Right renal pelvis (tissue), 4 donors: ENCODE measurements around the gene CEP131. TPM values are rescaled to one million over a fixed set of nuclear protein-coding genes. Genes with fewer than 3 reads are reported as not detected.

ENCODE experiments used
- DNase-seq, 4 donors: peaks; one replicate each; pipeline ENCODE4 v3.0.0-alpha.2; 2013; ENCODE audit warnings: low read depth in 4 of 4, low spot score in 3 of 4, missing footprints in 1 of 4
- polyA plus RNA-seq, 4 donors: library from polyadenylated mRNA; unstranded; fragments of 120-200 nt; gene quantifications; one replicate each; pipeline ENCODE4 v1.2.1, GENCODE V29; 2013; ENCODE audit not compliant: insufficient read length in 4 of 4

CEP131 gene
- polyA plus RNA-seq, 4 donors, result 13.6 to 24.1 (median 14.6) TPM

DNA sequence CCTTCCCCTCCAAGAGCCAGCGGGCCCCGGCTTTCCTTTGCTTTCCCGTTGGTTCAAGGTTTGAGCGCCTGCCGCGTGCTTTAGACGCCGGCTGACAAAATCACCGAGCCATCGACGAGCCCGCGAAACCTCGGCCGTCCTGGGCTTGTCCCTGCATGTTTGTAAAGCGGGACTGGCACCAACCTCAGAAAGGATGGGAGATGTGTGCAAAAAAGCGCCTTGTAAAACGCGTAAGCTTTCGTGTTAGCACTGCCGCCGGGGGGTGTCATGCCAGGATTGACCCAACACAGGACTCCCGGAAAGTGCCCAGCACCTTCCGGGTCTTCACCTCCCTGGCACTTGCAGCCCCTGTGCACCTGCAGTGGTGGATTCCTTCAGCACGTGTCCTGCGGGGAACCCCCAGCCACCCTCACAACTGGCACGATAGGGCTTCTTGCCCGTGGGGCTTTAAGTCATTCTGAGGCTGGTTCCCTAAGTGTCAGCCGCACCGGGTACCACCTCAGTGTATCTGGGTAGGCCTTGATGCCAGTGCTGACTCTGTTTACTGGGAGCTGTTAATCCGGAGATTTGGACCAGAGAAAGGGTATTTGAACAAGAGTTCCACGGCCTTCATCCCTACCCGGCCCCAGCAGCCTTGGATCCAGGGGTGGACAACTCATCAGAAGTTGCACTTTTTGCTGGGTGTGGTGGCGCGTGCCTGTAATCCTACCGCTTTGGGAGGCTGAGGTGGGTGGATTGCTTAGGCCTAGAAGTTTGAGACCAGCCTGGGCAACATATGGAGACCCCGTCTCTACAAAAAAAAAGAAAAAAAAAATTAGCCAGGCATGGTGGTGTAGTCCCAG lies 17.2 kb upstream of the CEP131 start:
- no peak for DNase-seq

DNA sequence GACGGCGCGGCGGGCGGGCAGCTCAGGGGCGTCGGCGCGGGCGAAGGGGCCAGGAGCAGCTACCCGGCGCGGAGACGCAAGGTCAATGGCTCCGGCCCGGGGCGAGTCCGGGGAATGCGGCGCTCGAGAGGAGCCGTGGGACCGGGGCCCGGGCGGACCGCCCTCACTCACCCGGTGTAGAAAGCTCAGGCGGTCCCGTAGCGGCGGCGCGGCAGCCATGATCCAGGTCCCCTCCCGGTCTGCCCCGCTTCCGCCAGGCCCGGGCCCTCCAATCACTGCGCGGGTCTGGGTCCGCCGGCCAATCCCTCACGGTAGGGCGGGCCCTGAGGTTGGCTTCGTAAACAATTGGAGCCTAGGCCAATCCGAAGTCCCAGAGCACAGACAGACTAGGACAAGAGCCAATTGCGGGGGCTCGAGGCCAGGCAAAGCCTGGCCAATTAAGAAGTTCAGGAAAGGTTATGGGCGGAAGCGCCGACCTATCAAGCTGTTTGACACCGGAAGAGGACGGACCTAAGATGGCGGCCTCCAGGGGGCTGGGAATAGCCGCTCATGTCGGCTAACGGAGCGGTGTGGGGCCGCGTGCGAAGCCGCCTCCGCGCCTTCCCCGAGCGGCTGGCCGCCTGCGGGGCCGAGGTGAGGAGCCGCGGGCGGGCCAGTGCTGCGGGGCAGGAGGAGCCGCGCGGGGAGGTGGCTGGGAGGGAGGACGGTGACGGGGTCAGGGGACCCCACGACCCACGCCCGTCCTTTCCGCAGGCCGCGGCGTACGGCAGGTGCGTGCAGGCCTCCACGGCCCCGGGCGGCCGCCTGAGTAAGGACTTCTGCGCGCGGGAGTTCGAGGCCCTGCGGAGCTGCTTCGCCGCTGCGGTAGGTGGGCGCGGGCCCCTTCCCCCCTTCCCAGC lies 16.3 kb upstream of the CEP131 start, which contains the start of the genes NDUFAF8 and TEPSIN:
NDUFAF8 (plus strand) TSS at position 504 of the 899 bp plus-strand sequence; CDS start at position 550, 46 bp downstream.
TEPSIN (minus strand) TSS at position 241 of the 899 bp plus-strand sequence; CDS start at position 219, 22 bp downstream.
- peak; percentile 91 to 99 (median 99) for DNase-seq

DNA sequence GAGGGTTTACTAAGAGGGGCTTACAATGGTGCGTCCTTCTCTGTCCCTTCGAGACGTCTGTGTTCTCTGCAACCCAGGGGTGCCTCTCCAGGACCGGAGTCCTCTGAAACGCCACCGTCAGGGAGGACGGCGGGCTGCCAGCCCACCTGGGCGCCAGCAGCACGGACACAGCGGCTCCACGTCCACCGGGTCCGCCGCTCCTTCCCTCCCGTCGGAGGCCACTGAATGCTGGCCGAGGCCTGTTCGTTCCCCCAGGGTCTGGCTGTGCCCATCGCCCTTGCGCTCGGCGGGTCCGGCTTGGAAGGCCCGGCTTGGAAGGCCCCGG lies 15.7 kb upstream of the CEP131 start:
- DNase-seq, result no peak

DNA sequence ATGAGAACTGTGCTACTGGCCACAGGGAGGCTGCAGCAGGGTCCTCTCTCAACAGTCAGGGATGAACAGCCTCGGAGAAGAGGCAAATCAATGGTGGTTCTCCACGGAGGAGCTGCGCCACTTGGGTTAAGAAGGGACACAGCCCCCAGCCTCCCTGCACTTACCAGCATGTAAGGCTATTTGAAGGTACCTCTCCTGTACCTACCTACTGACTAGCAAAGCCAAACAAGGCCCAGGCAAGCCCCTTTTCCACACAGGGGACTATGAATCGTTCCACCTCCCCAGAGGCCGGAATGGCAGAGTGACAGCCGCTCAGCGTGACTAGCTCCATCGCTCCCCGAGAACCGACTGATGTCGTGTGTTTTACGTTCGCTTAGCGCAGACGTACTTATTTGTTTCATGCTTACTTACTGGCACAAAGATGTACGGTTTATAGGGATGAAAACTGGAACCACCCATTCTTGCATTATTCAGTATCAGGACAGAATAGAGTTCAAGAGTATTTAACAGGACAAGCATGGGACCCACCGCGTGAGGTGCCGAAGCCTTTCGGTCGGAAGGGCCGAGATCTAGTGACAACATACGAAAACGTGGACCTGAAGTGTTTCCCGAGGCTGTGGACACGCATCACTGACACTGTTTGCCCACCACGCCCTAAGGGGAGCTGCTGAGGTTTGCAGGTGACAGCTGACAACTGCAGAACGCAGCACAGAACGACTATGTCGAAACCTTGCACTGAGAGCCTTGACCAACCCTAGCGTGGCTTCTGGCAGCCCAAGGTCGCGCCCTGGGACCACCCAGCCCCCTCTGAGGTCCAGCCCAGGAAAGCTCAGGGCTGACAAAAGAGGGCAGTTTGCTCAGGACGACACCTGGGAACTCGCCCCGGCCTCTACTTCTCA lies 15.1 kb upstream of the CEP131 start:
- DNase-seq, result no peak

DNA sequence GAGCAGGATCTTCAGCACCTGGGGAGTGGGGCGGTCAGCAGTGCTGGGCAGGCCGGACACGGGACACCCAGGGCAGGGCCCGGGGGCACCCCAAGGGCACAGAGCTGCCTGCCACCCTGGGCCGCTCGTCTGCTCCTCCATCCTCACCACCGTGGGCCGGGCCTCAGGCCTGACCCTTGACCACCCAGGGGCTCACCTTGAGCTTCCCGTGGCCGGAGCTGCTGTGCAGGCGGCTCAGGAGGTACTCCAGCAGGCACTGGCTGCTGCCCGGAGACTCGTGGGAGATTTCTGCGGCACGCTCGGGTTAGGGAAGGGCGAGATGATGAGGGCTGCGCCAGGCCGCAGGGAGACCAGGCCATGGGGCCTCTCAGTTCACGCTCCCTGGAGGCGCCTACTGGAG lies 14.0 kb upstream of the CEP131 start:
- DNase-seq, result no peak

DNA sequence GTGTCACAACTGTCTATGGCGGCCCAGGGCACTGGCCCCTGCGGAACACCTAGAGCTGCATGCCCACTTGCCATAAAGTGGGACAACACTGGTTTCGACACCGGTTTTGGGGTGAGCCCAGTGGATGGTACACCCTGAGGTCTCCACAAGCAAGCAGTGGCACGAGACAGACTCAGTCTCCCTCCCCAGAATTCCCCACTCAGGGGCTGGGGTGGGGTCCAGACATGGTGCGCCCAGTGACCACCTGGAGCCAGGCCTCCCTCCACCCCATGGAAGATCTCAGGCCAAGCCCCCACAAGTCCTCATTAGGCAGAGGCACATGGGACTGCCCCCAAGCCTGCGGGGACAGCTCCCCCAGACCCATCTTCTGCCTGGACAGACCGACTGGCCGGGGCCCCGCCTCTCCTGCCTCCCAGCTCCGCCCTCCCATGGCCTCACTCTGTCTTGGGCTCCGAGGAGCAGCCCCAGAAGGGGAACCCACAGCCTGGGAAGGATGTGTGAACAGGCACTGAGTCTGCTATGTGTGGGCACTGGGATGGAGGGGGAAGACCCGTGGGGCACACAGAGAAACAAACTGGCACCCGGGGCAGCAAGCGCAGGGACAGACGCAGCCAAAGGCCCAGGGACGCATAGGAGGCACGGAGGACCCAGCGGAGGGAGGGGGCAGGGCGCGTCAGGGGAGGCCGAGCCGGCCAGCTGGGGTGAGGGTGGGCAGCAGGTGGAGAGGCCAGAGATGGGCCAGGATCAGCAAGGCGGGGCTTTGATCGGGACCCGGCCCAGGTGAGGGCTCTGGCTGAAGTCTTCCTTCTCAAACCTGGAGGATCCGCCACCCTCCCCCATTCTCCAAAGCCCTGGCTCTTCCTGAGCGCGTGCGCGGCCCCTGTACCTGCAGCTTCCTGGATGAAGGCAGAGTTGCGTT lies 13.3 kb upstream of the CEP131 start:
- no peak for DNase-seq

DNA sequence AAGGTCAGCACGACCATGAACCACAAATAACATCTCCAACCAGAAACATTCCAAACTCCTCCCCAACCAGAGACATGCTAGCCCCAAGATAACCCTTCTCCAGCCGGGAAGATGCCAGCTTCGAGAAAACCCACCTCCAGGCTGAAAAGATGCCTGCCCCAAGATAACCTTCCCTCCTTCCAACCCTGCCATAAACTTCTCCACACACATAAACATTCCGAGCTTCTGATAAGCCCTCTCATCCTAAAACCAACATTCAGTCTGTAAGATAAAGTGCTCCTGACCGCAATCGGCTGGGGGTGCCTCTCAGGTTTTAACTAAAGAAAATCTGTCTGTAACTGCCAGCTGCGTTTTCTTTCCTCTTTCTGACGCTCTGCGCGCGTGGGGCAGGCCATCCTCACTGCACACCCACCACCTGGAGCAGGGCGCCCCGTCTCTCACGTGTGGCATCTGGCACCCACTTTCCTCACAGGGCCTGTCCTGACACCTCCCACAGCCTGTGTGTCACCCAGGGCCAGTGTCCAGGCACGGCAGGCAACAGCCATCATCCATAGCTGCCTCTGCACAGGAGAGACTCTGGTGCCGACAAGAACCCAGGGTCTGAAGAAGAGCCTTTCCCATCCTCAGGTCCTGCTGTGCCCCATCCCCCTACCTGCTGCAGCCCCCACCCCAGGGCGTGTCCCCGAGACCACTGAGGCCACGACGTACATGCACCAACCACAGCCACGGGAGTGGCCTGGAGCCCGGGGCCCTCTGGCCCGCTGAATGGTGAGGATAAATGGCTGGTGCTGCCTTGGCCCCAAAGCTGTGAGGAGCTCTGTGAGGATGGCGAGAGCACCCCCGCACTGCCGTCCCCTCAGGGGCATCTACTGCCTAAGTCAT lies 12.4 kb upstream of the CEP131 start:
- no peak for DNase-seq

DNA sequence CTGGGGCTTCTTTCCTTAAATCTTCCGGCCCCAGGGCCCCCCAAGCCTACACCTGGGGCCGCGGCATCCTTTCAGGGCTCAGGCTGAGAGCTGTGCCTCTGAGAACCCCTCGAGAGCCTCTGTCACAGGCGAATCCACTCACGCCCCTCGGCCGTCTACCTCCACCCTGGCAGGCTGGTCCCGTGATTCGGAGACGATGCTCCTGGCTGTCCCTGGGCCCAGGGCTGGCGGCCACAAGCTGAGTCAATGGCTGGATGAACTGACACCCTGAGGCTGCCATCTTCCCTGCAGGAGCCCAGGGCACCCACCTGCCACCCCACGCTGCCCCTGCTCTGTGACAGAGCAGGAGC lies 11.7 kb upstream of the CEP131 start:
- no peak for DNase-seq

DNA sequence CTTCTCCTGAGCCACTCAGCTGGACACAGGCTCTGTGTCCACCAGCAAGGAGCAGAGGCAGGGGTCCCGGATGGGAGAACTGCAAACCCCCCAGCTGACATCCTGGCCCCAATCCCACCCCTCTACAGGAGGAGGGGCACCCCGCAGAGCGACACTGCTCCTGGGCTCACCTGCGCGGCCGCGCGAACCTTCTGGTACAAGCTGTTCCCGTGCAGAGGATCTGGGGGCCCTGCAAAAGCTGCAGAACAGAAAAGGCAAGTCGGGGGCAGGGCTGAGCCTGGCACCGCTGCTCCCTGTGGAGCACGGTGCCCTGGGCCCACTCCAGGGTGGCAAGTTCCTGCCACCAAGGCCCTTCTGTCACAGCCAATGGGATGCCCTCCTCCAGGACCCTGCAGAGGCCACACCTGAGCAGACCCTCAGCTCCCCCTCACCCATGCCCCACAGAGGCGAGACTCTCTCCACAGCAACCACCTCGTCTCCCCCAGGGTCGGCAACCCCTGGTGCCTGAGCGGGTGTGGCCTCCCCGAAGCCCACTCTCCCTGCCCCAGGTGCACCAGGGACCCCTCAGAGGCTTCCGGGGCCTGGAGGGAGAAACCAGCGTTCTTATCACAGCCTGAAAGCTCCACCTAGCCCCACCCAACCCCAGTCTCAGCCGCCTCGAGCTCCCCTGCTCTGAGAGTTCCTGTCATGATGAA lies 11.2 kb upstream of the CEP131 start:
- DNase-seq, result no peak

DNA sequence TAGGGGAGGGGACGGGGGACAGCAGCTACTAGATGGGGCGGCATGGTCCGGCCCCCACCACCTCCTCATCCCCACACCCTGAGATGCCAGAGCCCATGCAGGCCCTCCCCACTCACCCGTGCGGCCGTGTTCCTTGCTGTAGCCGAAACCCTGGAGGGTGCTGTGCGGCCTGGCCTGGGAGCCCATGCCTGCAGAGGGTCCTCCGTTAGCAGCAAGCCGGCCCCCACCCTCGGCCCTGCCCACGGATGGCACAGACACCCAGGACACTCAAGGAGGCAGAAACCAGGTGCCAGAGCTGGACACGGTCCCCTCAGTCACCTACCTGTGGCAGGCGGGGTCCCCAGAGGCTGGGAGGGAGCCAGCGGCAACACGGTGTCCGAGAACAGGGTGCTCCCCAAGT lies 10.6 kb upstream of the CEP131 start:
- no peak for DNase-seq

DNA sequence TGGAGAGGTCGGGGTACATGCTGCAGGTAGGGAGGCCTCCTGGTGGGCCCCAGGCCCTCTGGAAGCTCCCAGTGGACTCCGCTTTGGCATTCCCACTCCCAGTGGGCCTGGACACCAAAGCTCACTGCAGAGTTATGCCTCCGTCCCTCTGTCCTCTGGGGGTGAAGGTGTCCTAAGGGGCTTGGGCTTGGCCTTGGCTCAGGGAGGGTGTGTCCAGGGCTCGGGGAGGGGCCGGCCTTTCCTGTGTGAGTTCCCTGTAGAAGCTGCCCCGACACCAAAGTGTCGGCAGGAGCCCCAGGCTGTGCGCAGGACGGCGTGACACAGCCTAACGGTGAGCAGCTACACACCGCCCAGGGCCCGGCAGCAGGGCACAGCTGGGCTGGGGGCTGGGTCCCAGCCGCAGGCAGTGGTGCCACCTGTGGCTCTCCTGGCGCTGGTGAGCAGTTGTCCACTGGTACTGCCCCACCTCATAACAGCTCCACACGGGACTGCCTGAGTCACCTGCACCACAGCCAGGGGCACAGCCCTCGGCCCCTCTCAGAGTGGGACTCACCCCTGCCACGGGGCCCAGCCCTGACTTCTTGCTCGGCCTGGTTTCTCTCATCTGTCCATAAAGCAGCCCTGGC lies 10.0 kb upstream of the CEP131 start:
- no peak for DNase-seq

DNA sequence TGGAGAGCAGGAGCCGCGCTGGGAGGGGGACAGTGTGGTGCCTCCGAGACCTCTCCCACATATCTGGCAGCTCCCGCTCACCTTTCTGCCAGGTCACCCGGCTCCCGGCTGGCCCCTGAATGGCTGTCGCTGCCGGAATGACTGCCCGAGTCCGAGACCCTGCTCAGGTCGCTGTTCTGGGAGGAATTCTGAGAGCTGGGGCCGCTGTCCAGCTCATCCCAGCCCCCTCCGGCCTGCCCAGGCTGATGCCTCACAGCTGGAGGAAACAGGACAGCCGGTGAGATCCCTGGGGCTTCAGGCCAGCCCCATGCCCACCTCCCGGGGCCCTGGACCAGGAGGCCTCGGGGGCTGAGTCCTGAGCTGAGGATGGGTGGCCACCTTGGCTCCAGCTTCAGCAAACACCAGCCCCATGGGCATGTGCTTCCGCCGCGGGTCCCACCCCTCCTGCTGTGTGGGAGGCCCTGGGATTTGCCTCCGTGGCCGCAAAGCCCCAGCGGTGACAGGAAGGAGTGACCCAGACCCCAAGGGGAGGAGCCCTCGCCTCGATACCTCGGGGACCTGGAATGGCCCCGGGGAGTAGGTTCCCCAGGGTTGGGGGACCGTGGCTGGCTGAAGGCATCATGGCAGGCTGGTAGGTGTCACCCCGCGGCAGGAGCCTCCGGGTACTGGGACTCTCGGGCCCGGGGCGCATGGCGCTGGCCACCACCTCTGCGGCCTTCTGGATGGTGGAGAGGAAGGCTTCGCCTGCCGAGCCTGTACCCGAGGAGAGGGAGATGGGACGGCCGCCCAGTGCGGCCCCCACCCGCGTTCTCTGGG lies 9.2 kb upstream of the CEP131 start:
- no peak for DNase-seq

DNA sequence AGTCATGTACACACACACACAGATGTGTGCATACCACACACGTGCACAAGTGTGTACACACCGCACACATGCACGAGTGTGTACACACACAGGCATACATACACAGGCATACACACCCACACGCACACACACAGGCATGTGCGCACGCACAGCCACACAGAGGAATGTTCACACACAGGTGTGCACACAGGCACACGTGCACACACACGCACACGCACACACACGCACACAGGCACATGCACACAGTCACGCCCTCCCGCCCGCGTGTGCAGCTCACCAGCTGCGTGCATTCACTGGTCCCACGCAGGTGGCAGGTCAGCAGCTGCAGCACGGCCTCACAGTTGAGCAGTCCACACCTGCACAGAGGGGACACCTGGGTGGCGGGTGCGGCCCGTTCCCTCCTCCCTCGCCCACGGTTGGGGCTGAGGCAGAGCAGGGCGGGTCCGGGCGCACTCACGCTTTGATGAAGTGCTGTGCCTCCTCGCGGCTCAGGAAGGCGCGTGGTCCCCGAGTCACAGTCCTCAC lies 8.4 kb upstream of the CEP131 start:
- no peak for DNase-seq

DNA sequence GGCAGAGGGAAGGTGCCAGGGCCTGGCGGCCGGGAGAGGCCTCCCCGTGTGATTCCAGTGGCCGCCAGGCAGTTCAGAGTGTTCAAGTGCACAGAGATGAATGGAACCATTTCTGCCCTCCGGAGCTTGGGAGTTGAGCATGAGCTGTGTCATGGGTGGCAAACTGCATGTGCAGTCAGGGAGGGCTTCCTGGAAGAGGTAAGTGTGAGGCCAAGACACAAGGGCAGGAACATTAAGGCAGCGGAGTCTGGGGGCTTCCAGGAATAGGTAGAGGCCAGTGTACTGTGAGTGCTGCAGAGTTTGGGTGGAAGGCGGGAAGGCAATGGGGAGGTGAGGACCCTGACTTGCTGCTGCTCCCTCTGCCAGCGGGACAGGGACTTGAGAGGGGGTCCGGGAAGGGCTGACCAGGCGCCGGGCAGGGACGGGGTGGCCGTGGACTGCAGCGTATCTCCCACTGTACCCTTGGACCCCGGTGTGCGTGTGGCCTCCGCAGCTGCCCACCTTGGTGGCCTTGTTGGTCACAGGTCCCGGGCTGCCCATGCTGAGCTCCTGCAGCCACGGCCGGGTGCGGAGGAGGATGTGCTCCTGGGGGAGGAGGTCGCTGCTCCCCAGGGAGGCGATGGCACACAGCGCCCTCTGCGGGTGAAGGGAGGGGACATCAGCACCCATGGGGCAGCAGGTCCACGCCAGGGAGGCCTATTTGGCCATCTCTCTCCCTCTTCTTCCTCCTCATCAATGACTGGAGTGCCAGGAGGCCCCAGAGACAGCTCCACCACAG lies 7.5 kb upstream of the CEP131 start:
- DNase-seq, result no peak

DNA sequence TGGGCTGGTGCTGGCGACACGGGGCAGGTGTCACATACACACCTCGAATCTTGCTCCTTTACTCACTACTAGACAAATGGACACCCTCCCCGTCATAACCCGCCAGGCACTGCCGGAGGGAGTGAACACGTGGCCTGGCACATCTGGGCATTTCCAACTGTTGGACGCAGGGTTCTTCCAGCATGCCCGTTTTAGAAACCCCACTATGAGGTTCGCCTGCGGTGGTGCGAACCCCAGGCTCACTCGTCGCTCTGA lies 6.8 kb upstream of the CEP131 start:
- DNase-seq, result no peak
